ENCODE data around the gene LRP6.
A peak's percentile ranks its signal among the peaks of the same experiment; 100 is the strongest.

DNA sequence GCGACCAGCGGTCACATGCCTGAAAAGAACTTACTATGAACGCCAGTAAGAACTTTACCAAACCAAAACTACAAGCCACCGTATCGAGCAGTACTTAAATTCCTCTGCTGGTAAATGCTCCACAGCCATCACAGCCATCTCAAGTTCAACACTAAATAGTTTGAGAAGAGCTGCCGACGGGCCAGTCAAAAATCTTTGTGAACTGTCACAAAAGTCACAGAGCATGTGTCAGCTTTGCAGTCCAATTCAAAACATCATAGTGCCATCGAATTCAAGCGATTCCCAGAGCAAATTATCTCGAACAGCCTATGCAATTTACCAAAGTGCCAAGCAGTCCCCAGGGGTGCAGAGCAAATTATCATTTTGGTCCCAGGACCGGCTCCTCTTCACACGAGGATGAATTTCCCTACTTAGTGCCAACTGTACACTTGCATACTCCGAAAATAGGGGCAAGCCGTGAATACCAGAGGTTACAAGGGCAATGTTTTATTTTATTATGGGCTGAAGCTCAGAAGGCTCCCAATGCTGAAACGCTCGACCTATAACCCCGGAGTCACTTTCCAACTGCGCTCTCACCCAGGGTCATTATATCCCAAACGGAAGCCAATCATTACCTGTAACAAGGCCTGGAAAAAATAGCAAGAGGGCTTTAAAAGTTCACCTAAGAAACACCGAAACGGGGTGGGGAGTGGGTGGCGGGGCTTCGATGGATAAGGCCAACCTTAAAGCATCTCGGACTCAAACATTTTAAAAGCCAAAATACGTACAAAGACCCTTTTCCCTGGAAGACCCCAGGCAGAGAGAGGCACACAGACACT lies 1.1 kb downstream of the LRP6 start:
- TF ChIP-seq CTCF (IDR thresholded peaks at IDR 0.05; ENCODE audit: low read depth, low read length, missing input control) (no peak), YY1 (IDR thresholded peaks at IDR 0.05) (no peak), MAX (IDR thresholded peaks at IDR 0.05) (no peak), SP1 (IDR thresholded peaks at IDR 0.05) (no peak), TAF1 (conservative IDR thresholded peaks at IDR 0.05) (no peak), JUND (IDR thresholded peaks at IDR 0.05) (no peak), EGR1 (IDR thresholded peaks at IDR 0.05; ENCODE audit: low read depth in 2 of 2) (no peak), NR2F2 (IDR thresholded peaks at IDR 0.05) (peak; percentile 57), GABPA (IDR thresholded peaks at IDR 0.05 in 1 of 2, conservative IDR thresholded peaks at IDR 0.05 in 1 of 2) (no peak)
- TF ChIP-seq, protein P1, sequence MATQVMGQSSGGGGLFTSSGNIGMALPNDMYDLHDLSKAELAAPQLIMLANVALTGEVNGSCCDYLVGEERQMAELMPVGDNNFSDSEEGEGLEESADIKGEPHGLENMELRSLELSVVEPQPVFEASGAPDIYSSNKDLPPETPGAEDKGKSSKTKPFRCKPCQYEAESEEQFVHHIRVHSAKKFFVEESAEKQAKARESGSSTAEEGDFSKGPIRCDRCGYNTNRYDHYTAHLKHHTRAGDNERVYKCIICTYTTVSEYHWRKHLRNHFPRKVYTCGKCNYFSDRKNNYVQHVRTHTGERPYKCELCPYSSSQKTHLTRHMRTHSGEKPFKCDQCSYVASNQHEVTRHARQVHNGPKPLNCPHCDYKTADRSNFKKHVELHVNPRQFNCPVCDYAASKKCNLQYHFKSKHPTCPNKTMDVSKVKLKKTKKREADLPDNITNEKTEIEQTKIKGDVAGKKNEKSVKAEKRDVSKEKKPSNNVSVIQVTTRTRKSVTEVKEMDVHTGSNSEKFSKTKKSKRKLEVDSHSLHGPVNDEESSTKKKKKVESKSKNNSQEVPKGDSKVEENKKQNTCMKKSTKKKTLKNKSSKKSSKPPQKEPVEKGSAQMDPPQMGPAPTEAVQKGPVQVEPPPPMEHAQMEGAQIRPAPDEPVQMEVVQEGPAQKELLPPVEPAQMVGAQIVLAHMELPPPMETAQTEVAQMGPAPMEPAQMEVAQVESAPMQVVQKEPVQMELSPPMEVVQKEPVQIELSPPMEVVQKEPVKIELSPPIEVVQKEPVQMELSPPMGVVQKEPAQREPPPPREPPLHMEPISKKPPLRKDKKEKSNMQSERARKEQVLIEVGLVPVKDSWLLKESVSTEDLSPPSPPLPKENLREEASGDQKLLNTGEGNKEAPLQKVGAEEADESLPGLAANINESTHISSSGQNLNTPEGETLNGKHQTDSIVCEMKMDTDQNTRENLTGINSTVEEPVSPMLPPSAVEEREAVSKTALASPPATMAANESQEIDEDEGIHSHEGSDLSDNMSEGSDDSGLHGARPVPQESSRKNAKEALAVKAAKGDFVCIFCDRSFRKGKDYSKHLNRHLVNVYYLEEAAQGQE (IDR thresholded peaks at IDR 0.05) = no peak
- TF ChIP-seq, protein P2, sequence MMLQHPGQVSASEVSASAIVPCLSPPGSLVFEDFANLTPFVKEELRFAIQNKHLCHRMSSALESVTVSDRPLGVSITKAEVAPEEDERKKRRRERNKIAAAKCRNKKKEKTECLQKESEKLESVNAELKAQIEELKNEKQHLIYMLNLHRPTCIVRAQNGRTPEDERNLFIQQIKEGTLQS (IDR thresholded peaks at IDR 0.05) = no peak
